Lung (tissue), 12 donors: ENCODE data around the gene PHC1. TPM values are rescaled to one million over a fixed set of nuclear protein-coding genes. Genes with fewer than 3 reads are reported as not detected.
"Not testable (repeated sequence)": the region's sequence is repeated elsewhere in the genome, so short reads cannot be mapped to it uniquely, and the experiment has no call there.

Source experiments
- ATAC-seq: fragments of 200-7000 bp; cut with Tn5 transposase; one replicate; pipeline ENCODE4 v1.9.1; 2020; ENCODE audit warnings: moderate number of reproducible peaks; ENCODE audit not compliant: insufficient read depth, low FRiP score
- DNase-seq, 3 donors: peaks; one replicate each; pipeline ENCODE4 v3.0.0-alpha.2; 2013 to 2017
- H3K27ac ChIP-seq, 2 donors: one replicate each; pipeline ENCODE4 v1.5.1; 2013; ENCODE audit warnings: mild to moderate bottlenecking in 2 of 2, moderate library complexity in 2 of 2, control low read depth in 1 of 2, inconsistent platforms in 1 of 2, low read depth in 1 of 2, low read length in 1 of 2
- H3K27me3 ChIP-seq, 3 donors: one replicate each; pipeline ENCODE4 v1.5.1; 2013; ENCODE audit warnings: low read length in 2 of 3; ENCODE audit not compliant: control insufficient read depth in 3 of 3, insufficient read depth in 3 of 3
- H3K36me3 ChIP-seq, 4 donors: one replicate each; pipeline ENCODE4 v1.5.1; 2013; ENCODE audit warnings: low read length in 4 of 4, mild to moderate bottlenecking in 1 of 4, moderate library complexity in 1 of 4; ENCODE audit not compliant: control insufficient read depth in 4 of 4, insufficient read depth in 4 of 4
- H3K4me1 ChIP-seq, 5 donors: one replicate each; pipeline ENCODE4 v1.5.1; 2013; ENCODE audit warnings: low read length in 5 of 5, mild to moderate bottlenecking in 2 of 5, moderate library complexity in 1 of 5; ENCODE audit not compliant: control insufficient read depth in 5 of 5, insufficient read depth in 5 of 5
- H3K4me3 ChIP-seq: one replicate; pipeline ENCODE4 v1.5.1; 2013; ENCODE audit warnings: mild to moderate bottlenecking, control low read depth, moderate library complexity
- H3K9ac ChIP-seq, 2 donors: one replicate each; pipeline ENCODE4 v1.5.1; 2013; ENCODE audit warnings: low read length in 2 of 2, control low read depth in 1 of 2; ENCODE audit not compliant: insufficient read depth in 1 of 2
- H3K9me3 ChIP-seq, 4 donors: one replicate each; pipeline ENCODE4 v1.5.1; 2013; ENCODE audit warnings: low read length in 3 of 4, mild to moderate bottlenecking in 1 of 4, moderate library complexity in 1 of 4; ENCODE audit not compliant: control insufficient read depth in 4 of 4, insufficient read depth in 3 of 4
- WGBS, 2 donors: extraction: QIAGEN DNeasy Blood & Tissue Kit; methylation state at CpG; one replicate each; pipeline ENCODE4 v1.1.7; 2013; 5-methylcytosine and 5-hydroxymethylcytosine counted together
- polyA plus RNA-seq, 2 donors: library from polyadenylated mRNA; stranded (reverse); fragments of 200-250 nt; gene quantifications; one replicate each; pipeline ENCODE4 v1.2.1, GENCODE V29; 2013
- total RNA-seq, 2 donors: library from RNA; depleted of rRNA in 1 of 2; stranded (reverse); fragments of >200 nt in 1 of 2; gene quantifications; one replicate each; pipeline ENCODE4 v1.2.1, GENCODE V29; 2014 to 2021
- TF ChIP-seq, protein P1 (sequence below): IDR thresholded peaks from 2 replicates; pipeline ENCODE4 v1.5.1; 2012; ENCODE audit warnings: mild to moderate bottlenecking; ENCODE audit errors: control extremely low read depth, extremely low read depth
- donor health status: control.
- donor health status: control.
- donor health status: Bipolar disorder and iron deficiency.
- donor health status: healthy.
- donor health status: DM: yes; HTN: yes; CAD: no.

The PHC1 gene
- total and polyA plus RNA-seq, 4 donors: 17.4 to 63.5 (median 29.4) TPM

DNA sequence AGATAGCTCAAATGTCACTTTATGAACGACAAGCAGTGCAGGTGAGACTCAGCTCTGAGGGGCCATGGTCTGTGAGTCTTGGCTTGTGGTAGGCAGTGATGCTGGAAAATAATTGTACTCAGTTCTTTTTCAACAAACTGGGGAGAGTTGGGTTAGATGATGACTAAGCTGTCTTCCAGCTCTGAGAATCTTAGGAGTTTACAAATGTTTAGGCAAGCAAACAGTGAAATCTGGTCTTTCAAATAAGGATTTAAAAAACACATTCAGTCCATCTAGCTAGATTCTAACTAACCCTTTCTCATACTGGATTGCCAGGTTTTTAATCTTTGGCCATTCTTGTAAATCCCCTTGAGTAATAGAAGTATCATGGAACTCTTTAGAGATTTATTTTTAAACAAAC lies 3.4 kb downstream of the PHC1 start:
- WGBS, 2 donors: 71 to 92% methylated on average over 1 of the region's 1 CpG
- ATAC-seq: no peak
- no peak overlapping the region for H3K4me3 ChIP-seq
- H3K27ac ChIP-seq: no peak overlapping the region
- no peaks in the 10 kb centered on the region for H3K9me3 ChIP-seq
- DNase-seq: no peak
- TF ChIP-seq, protein P1, sequence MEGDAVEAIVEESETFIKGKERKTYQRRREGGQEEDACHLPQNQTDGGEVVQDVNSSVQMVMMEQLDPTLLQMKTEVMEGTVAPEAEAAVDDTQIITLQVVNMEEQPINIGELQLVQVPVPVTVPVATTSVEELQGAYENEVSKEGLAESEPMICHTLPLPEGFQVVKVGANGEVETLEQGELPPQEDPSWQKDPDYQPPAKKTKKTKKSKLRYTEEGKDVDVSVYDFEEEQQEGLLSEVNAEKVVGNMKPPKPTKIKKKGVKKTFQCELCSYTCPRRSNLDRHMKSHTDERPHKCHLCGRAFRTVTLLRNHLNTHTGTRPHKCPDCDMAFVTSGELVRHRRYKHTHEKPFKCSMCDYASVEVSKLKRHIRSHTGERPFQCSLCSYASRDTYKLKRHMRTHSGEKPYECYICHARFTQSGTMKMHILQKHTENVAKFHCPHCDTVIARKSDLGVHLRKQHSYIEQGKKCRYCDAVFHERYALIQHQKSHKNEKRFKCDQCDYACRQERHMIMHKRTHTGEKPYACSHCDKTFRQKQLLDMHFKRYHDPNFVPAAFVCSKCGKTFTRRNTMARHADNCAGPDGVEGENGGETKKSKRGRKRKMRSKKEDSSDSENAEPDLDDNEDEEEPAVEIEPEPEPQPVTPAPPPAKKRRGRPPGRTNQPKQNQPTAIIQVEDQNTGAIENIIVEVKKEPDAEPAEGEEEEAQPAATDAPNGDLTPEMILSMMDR: no peak
- H3K36me3 ChIP-seq: peaks cover 3 to 24% (median 10%) of the 10 kb centered on the region in 4 donors
- no peak overlapping the region for H3K9ac ChIP-seq
- peaks cover 0 to 21% (median 7%) of the 10 kb centered on the region in 5 donors for H3K4me1 ChIP-seq
- H3K27me3 ChIP-seq: no peaks in the 10 kb centered on the region

DNA sequence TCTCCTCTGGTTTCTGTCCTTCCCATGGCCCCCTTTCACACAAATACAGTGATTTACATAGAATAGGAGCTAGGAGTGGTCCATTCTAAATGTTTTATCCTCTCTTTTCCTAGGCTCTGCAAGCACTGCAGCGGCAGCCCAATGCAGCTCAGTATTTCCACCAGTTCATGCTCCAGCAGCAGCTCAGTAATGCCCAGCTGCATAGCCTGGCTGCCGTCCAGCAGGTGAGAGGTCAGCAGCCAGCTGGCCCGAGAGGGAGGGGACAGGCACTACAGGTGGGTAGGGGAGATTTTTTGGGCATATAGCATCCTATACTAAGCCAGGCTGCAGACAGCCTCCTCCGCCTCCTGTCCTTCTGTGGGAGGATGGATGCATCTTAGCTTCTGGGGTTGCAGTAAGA lies 5.3 kb downstream of the PHC1 start:
- H3K27me3 ChIP-seq, ATAC-seq, DNase-seq, H3K9ac ChIP-seq, H3K9me3 ChIP-seq, H3K27ac ChIP-seq, H3K4me3 ChIP-seq: not testable (repeated sequence)
- Histone ChIP-seq H3K36me3 (peaks cover 5 to 28% (median 10%) of the 10 kb centered on the region in 4 donors), H3K4me1 (peaks cover 0 to 14% (median 3%) of the 10 kb centered on the region in 5 donors)
- 92 to 96% methylated on average over 3 to 4 of the region's 4 CpGs for WGBS, 2 donors

DNA sequence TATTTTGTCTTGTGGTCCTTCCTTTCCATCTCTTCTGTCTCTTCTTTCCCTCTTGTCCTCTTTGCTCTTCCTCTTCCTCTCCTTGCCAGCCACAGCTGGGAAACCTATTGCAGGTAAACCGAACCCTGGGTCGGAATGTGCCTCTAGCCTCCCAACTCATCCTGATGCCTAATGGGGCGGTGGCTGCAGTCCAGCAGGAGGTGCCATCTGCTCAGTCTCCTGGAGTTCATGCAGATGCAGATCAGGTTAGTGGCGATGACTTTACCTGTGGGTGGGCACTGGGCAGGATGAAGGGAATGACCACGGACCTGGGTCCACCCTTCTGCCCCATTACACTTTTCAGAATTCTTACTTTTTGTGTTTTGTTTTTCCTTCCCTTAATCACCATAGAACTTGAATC lies 8.2 kb downstream of the PHC1 start:
- Histone ChIP-seq H3K4me3 (no peak overlapping the region), H3K36me3 (peaks cover 5 to 36% (median 10%) of the 10 kb centered on the region in 4 donors), H3K9ac (no peak overlapping the region), H3K27ac (no peak overlapping the region), H3K4me1 (no peaks in the 10 kb centered on the region), H3K9me3 (no peaks in the 10 kb centered on the region), H3K27me3 (no peaks in the 10 kb centered on the region)
- TF ChIP-seq, protein P1: no peak
- ATAC-seq (no peak), DNase-seq (no peak)
- WGBS, 2 donors: 94 to 96% methylated on average over 5 of the region's 5 CpGs

DNA sequence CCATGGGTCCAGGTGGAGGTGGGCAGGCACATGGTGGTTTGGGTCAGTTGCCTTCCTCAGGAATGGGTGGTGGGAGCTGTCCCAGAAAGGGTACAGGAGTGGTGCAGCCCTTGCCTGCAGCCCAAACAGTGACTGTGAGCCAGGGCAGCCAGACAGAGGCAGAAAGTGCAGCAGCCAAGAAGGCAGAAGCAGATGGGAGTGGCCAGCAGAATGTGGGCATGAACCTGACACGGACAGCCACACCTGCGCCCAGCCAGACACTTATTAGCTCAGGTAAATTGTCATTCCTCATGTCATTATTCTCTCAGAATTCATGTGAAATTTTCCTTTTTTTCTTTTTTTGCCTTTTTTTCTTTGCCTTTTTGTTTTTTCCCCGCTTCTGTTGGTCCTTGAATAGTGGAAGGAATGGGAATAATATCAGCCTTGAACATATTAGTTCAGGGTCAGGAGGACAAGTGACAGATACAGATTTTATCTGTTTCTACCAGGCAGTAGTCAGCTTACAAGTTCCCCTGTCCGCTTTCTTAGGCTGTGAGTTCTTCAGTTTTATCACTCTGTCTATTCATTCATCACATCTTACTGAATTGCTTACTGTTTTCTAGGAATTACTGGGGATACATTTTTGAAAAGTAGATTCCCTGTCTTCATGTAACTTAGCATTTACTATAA lies 16.5 kb downstream of the PHC1 start:
- not testable (repeated sequence) for H3K27ac ChIP-seq, H3K4me3 ChIP-seq, ATAC-seq, H3K9me3 ChIP-seq, DNase-seq, H3K4me1 ChIP-seq, H3K27me3 ChIP-seq, H3K9ac ChIP-seq
- WGBS, 2 donors: 96 to 97% methylated on average over 3 to 4 of the region's 4 CpGs
- H3K36me3 ChIP-seq: peaks cover 8 to 44% (median 14%) of the 10 kb centered on the region in 4 donors

DNA sequence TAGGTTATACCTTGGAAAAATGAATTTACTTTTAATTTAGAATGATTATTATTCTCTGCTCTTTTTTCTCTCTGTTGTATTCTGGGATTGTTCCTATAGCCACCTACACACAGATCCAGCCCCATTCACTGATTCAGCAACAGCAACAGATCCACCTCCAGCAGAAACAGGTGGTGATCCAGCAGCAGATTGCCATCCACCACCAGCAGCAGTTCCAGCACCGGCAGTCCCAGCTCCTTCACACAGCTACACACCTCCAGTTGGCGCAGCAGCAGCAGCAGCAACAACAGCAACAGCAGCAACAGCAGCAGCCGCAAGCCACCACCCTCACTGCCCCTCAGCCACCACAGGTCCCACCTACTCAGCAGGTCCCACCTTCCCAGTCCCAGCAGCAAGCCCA lies 18.2 kb downstream of the PHC1 start:
- not testable (repeated sequence) for DNase-seq, ATAC-seq, H3K9ac ChIP-seq, H3K27me3 ChIP-seq, H3K9me3 ChIP-seq, H3K4me3 ChIP-seq, H3K4me1 ChIP-seq, H3K27ac ChIP-seq
- peaks cover 9 to 51% (median 16%) of the 10 kb centered on the region in 4 donors for H3K36me3 ChIP-seq
- WGBS, 2 donors: 94 to 98% methylated on average over 2 of the region's 3 CpGs

DNA sequence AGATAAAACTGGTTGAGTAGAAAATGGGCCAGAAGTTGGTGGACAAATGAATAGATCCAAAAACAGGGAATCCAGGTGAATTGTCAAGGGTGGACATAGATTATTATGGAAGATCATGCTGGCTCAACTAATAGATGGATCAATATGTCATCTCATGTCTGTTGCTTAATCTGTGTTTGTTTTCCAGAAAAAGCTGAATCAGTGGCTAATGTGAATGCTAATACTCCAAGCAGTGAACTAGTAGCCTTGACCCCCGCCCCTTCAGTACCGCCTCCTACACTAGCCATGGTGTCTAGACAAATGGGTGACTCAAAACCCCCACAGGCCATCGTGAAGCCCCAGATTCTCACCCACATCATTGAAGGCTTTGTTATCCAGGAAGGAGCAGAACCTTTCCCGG lies 19.8 kb downstream of the PHC1 start:
- WGBS, 2 donors: 92 to 98% methylated on average over 3 to 4 of the region's 4 CpGs
- not testable (repeated sequence) for H3K9me3 ChIP-seq, H3K27me3 ChIP-seq, DNase-seq, H3K4me1 ChIP-seq, H3K4me3 ChIP-seq, H3K27ac ChIP-seq, ATAC-seq, H3K9ac ChIP-seq
- peaks cover 13 to 50% (median 16%) of the 10 kb centered on the region in 4 donors for H3K36me3 ChIP-seq
